Measurements from ENCODE around the gene AADACL4. TPM values are rescaled to one million over a fixed set of nuclear protein-coding genes. Genes with fewer than 3 reads are reported as not detected.

The AADACL4 gene
- total RNA-seq, 4 donors from 2014 or later: not detected

DNA sequence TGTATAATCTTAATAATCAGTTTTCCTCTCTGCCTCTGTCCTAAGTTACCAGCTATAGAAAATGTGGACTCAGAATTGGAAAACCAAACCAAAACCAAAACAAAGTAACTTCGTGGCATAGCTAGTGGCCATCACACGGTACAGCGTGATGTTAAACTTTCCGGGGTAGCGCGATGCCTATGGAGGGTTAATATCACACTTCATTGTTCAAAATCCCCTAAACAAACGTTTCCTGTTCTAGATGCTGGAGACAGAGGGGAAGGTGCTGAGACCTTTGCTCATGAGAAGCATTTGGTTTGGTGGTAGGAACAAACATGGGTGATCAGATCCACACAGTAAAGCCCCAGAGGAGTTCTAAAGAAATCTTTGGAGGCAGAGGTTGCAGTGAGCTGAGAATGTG, 4.9 kb downstream of the AADACL4 start:
- no peak for TF ChIP-seq POLR2A (IDR thresholded peaks at IDR 0.05)
- TF ChIP-seq CTCF (IDR thresholded peaks at IDR 0.05): no peak
- DNase-seq: no peak

DNA sequence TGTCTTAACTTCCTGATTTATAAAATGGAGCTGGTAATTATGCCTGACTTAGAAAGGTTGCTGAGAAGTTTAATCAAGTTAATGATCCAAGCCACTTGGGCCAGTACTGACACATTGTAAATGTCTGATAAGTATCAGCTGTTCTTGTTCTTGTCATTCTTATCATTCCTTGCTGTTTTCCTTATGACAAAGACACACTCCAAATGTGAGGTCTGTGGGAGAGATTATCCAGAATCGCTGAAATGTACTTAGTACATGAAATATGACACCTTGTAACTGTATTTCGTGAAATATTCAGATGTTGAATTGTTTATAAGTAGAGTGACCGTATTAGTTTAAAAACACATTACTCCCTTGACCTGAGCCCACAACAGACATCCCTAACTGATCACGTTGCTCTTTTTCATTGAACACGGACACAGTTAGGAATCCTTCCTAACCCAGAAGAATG, 6.1 kb downstream of the AADACL4 start:
- Histone ChIP-seq H3K9me3 (no peaks in the 10 kb centered on the region), H3K27me3 (no peaks in the 10 kb centered on the region), H3K4me3 (no peak overlapping the region), H3K36me3 (no peaks in the 10 kb centered on the region), H3K27ac (no peak overlapping the region), H3K4me1 (no peaks in the 10 kb centered on the region)
- DNase-seq: no peak
- TF ChIP-seq CTCF (IDR thresholded peaks at IDR 0.05) (no peak), POLR2A (IDR thresholded peaks at IDR 0.05) (no peak)

More for the DNA sequence above, 4.9 kb downstream of the AADACL4 start:
- H3K9me3 ChIP-seq: no peaks in the 10 kb centered on the region
- no peaks in the 10 kb centered on the region for H3K27me3 ChIP-seq
- H3K4me3 ChIP-seq: no peak overlapping the region
- no peak overlapping the region for H3K27ac ChIP-seq
- no peaks in the 10 kb centered on the region for H3K36me3 ChIP-seq
- H3K4me1 ChIP-seq: no peaks in the 10 kb centered on the region

DNA sequence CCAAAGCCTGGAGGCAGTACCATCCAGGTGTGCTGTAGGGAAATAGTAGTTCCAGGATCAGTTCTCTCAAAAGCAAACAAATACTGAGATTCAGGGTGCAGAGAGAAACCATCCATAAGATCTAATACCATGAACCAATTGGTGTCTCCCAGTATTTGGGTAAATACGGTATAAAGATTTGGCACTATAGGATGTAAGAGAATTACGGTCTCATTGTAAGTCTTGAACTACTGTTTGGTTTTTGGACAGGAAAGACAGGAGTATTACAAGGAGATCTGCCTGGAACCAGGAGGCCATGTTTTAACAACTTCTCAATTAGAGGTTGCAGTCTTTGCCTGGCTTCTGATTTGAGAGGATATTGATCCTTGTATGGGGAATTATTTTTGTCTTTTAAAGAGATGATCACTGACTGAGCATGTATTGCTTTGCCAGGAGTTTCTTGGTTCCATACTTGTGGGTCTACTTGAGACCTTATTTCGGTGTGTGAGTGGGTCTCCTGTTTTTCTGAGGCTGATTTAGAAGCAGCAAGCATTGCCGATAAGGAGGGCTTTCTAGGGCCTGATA, 10.2 kb downstream of the AADACL4 start:
- H3K4me3 ChIP-seq: no peak overlapping the region
- H3K27me3 ChIP-seq: no peaks in the 10 kb centered on the region
- no peaks in the 10 kb centered on the region for H3K36me3 ChIP-seq
- H3K4me1 ChIP-seq: no peaks in the 10 kb centered on the region
- H3K27ac ChIP-seq: no peak overlapping the region
- DNase-seq: no peak
- no peaks in the 10 kb centered on the region for H3K9me3 ChIP-seq
- TF ChIP-seq POLR2A (IDR thresholded peaks at IDR 0.05): no peak
- TF ChIP-seq CTCF (IDR thresholded peaks at IDR 0.05): no peak

DNA sequence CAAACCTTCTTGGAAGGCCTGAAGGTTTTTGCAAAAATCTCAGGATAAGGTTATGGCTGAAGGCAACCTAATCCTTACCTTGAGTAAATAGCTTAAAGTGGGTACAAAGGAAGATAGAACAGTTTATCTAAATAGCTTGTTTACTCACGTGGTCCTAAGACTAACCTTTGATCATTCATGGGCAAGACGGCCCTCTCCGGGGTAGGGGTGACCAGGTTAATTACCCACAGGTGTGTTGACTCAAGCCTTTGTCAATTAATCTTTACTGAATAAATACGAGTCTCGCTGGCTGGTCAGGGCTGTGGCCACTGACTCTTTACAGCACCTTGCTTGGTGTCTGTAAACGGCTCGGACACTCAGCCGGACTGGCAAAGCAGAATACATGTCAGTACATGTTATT, 10.8 kb downstream of the AADACL4 start:
- TF ChIP-seq POLR2A (IDR thresholded peaks at IDR 0.05) (no peak), CTCF (IDR thresholded peaks at IDR 0.05) (no peak)
- H3K27ac ChIP-seq: no peak overlapping the region
- no peak overlapping the region for H3K4me3 ChIP-seq
- no peaks in the 10 kb centered on the region for H3K9me3 ChIP-seq
- H3K36me3 ChIP-seq: no peaks in the 10 kb centered on the region
- H3K4me1 ChIP-seq: no peaks in the 10 kb centered on the region
- no peak for DNase-seq
- H3K27me3 ChIP-seq: no peaks in the 10 kb centered on the region

GRCh38 chr1:12656575-12656974, 12.7 kb downstream of the AADACL4 start:
- DNase-seq: no peak

More at GRCh38 chr1:12656575-12656974, 12.7 kb downstream of the AADACL4 start:
- no peaks in the 10 kb centered on the region for H3K4me1 ChIP-seq
- H3K36me3 ChIP-seq: no peaks in the 10 kb centered on the region
- TF ChIP-seq CTCF (IDR thresholded peaks at IDR 0.05) (no peak), POLR2A (IDR thresholded peaks at IDR 0.05) (no peak)
- H3K27me3 ChIP-seq: no peaks in the 10 kb centered on the region
- H3K27ac ChIP-seq: no peak overlapping the region
- no peaks in the 10 kb centered on the region for H3K9me3 ChIP-seq
- H3K4me3 ChIP-seq: no peak overlapping the region
